ENCODE data around the gene MTHFD2.

- TF ChIP-seq CTCF (IDR thresholded peaks at IDR 0.05) (peak in 2 of 3 donors; percentile 42 to 43), POLR2A (IDR thresholded peaks at IDR 0.05) (no peak), POLR2AphosphoS5 (IDR thresholded peaks at IDR 0.05) (no peak)
These were observed 19.2 kb upstream of the MTHFD2 start for GRCh38 chr2:74179063-74179865.
